Fibroblast of gingiva (primary cell): ENCODE measurements around the gene LAMTOR1.
"Not testable (repeated sequence)": the region's sequence is repeated elsewhere in the genome, so short reads cannot be mapped to it uniquely, and the experiment has no call there.

ENCODE experiments used
- DNase-seq: peaks from one replicate; pipeline ENCODE4 v3.0.0-alpha.2; 2011; ENCODE audit warnings: low read depth

The LAMTOR1 gene

GRCh38 chr11:72102946-72103753, at the start of gene LAMTOR1:
Gene LAMTOR1, minus strand, starts transcription at chr11:72103297. Its CDS starts 73 bp downstream, at chr11:72103224.
- peak; percentile 99 for DNase-seq

- no peak for DNase-seq
These were observed 47.8 kb upstream of the LAMTOR1 start for GRCh38 chr11:72150882-72151281.

- no peak for DNase-seq
These were observed 43.5 kb upstream of the LAMTOR1 start for GRCh38 chr11:72146625-72147024.

- peak; percentile 60 for DNase-seq
These were observed 41.9 kb upstream of the LAMTOR1 start for GRCh38 chr11:72144807-72145565.

- DNase-seq, result not testable (repeated sequence)
These were observed 39.4 kb upstream of the LAMTOR1 start for GRCh38 chr11:72142543-72142942.

- DNase-seq, result not testable (repeated sequence)
These were observed 39.0 kb upstream of the LAMTOR1 start for GRCh38 chr11:72142086-72142485.

GRCh38 chr11:72141066-72141465, 38.0 kb upstream of the LAMTOR1 start:
- peak; percentile 76 for DNase-seq

- DNase-seq, result no peak
These were observed 37.6 kb upstream of the LAMTOR1 start for GRCh38 chr11:72140661-72141060.

GRCh38 chr11:72139500-72139899, 36.4 kb upstream of the LAMTOR1 start:
- no peak for DNase-seq

- no peak for DNase-seq
These were observed 35.8 kb upstream of the LAMTOR1 start for GRCh38 chr11:72138821-72139390.

- DNase-seq, result no peak
These were observed 33.7 kb upstream of the LAMTOR1 start for GRCh38 chr11:72136684-72137262.

- DNase-seq, result no peak
These were observed 33.0 kb upstream of the LAMTOR1 start for GRCh38 chr11:72135891-72136683.

- not testable (repeated sequence) for DNase-seq
These were observed 32.4 kb upstream of the LAMTOR1 start, which contains the start of gene FOLR3 for GRCh38 chr11:72135473-72135872. Gene FOLR3, plus strand, starts transcription at chr11:72135725. Its CDS starts 228 bp downstream, at chr11:72135953.

GRCh38 chr11:72132646-72133045, 29.5 kb upstream of the LAMTOR1 start:
- no peak for DNase-seq

- no peak for DNase-seq
These were observed 26.3 kb upstream of the LAMTOR1 start for GRCh38 chr11:72129381-72129780.

GRCh38 chr11:72127923-72128322, 24.8 kb upstream of the LAMTOR1 start:
- DNase-seq, result no peak

GRCh38 chr11:72125956-72126355, 22.9 kb upstream of the LAMTOR1 start:
- no peak for DNase-seq

GRCh38 chr11:72124046-72124445, 20.9 kb upstream of the LAMTOR1 start:
- DNase-seq, result no peak

GRCh38 chr11:72123117-72123653, 20.1 kb upstream of the LAMTOR1 start:
- no peak for DNase-seq

- no peak for DNase-seq
These were observed 19.5 kb upstream of the LAMTOR1 start for GRCh38 chr11:72122607-72123006.

GRCh38 chr11:72120930-72121329, 17.8 kb upstream of the LAMTOR1 start:
- DNase-seq, result no peak
